ENCODE measurements around the gene ACAT2. TPM values are rescaled to one million over a fixed set of nuclear protein-coding genes. Genes with fewer than 3 reads are reported as not detected.
"Not testable (repeated sequence)": the region's sequence is repeated elsewhere in the genome, so short reads cannot be mapped to it uniquely, and the experiment has no call there.

Gene ACAT2
- total RNA-seq, 4 donors from 2014 or later, result 0.59 to 4.6 (median 2.4) TPM

- intact Hi-C loops (cut with DNase I; ENCODE audit: low total_unique reads) (no loop called here), in situ Hi-C loops (cut with MboI; ENCODE audit: low sequenced_read_pairs in 4 of 4) (loop anchor here in 2 of 4 donors (5.0 to 10.0 kb wide), 2 partner anchors 64 to 96 kb away; partner anchors contain the start of genes SOD2 (in 1 of the 2) and WTAP (in 1 of the 2))
- H3K4me3 ChIP-seq, result peak overlapping the region; percentile 65 to 95 (median 87)
- ATAC-seq (no peak), DNase-seq (no peak)
- peaks cover 38% of the 10 kb centered on the region in 2 donors for H3K4me1 ChIP-seq
- H3K27ac ChIP-seq, result peak overlapping the region; percentile 94 to 100 (median 96)
- TF ChIP-seq CTCF (IDR thresholded peaks at IDR 0.05 in 4 of 5, conservative IDR thresholded peaks at IDR 0.05 in 1 of 5) (no peak), POLR2A (IDR thresholded peaks at IDR 0.05) (no peak)
- H3K36me3 ChIP-seq, result peaks cover 0 to 45% of the 10 kb centered on the region in 2 donors
- no peaks in the 10 kb centered on the region for H3K9me3 ChIP-seq
- H3K27me3 ChIP-seq, result no peaks in the 10 kb centered on the region
Measured at GRCh38 chr6:159790956-159791598, 29.2 kb downstream of the ACAT2 start.

- Histone ChIP-seq H3K4me1 (peaks cover 18 to 19% of the 10 kb centered on the region in 2 donors), H3K36me3 (peaks cover 0 to 60% of the 10 kb centered on the region in 2 donors)
- in situ Hi-C loops (cut with MboI; ENCODE audit: low sequenced_read_pairs in 4 of 4), result loop anchor here in 2 of 4 donors (5.0 to 10.0 kb wide), 2 partner anchors 68 to 100 kb away; partner anchors contain the start of genes SOD2 (in 1 of the 2) and WTAP (in 1 of the 2)
- ATAC-seq; intact Hi-C loops (cut with DNase I; ENCODE audit: low total_unique reads); H3K27ac ChIP-seq; DNase-seq; H3K9me3 ChIP-seq; H3K4me3 ChIP-seq; H3K27me3 ChIP-seq: not testable (repeated sequence)
Measured at GRCh38 chr6:159794976-159795375, 33.1 kb downstream of the ACAT2 start.

GRCh38 chr6:159797554-159797953 is 35.7 kb downstream of the ACAT2 start:
- H3K27me3 ChIP-seq, result no peaks in the 10 kb centered on the region
- no peaks in the 10 kb centered on the region for H3K9me3 ChIP-seq
- no peak overlapping the region for H3K4me3 ChIP-seq
- peaks cover 0 to 54% of the 10 kb centered on the region in 2 donors for H3K36me3 ChIP-seq
- intact Hi-C loops (cut with DNase I; ENCODE audit: low total_unique reads) (no loop called here), in situ Hi-C loops (cut with MboI; ENCODE audit: low sequenced_read_pairs in 4 of 4) (loop anchor here in 1 of 4 donors (10.0 kb wide), 1 partner anchor 103 kb away; the partner anchor contains the start of gene SOD2)
- ATAC-seq, result no peak
- no peak overlapping the region for H3K27ac ChIP-seq
- no peak for DNase-seq
- peaks cover under 1 to 2% of the 10 kb centered on the region in 2 donors for H3K4me1 ChIP-seq
- no peak for TF ChIP-seq CTCF (IDR thresholded peaks at IDR 0.05 in 4 of 5, conservative IDR thresholded peaks at IDR 0.05 in 1 of 5)
- no peak for TF ChIP-seq POLR2A (IDR thresholded peaks at IDR 0.05)

- TF ChIP-seq CTCF (IDR thresholded peaks at IDR 0.05 in 4 of 5, conservative IDR thresholded peaks at IDR 0.05 in 1 of 5) (no peak), POLR2A (IDR thresholded peaks at IDR 0.05) (no peak)
- Histone ChIP-seq H3K36me3 (peaks cover 0 to 34% of the 10 kb centered on the region in 2 donors), H3K27ac (no peak within 1 kb of the TSS), H3K9me3 (no peaks in the 10 kb centered on the region), H3K27me3 (no peaks in the 10 kb centered on the region), H3K4me1 (no peaks in the 10 kb centered on the region), H3K4me3 (no peak within 1 kb of the TSS)
- ATAC-seq, result no peak
- DNase-seq, result no peak
- intact Hi-C loops (cut with DNase I; ENCODE audit: low total_unique reads) (no loop called here), in situ Hi-C loops (cut with MboI; ENCODE audit: low sequenced_read_pairs in 4 of 4) (no loop called here)
Measured at GRCh38 chr6:159800141-159800865, 38.5 kb downstream of the ACAT2 start, which contains the start of gene PNLDC1. PNLDC1 (plus strand) TSS chr6:159800276; CDS start chr6:159800308, 32 bp downstream.

GRCh38 chr6:159801935-159802334 is 40.1 kb downstream of the ACAT2 start:
- in situ Hi-C loops (cut with MboI; ENCODE audit: low sequenced_read_pairs in 4 of 4), result no loop called here
- intact Hi-C loops (cut with DNase I; ENCODE audit: low total_unique reads), result no loop called here
- no peaks in the 10 kb centered on the region for H3K27me3 ChIP-seq
- H3K36me3 ChIP-seq, result peaks cover 0 to 27% of the 10 kb centered on the region in 2 donors
- H3K9me3 ChIP-seq, result no peaks in the 10 kb centered on the region
- TF ChIP-seq POLR2A (IDR thresholded peaks at IDR 0.05) (no peak), CTCF (IDR thresholded peaks at IDR 0.05 in 4 of 5, conservative IDR thresholded peaks at IDR 0.05 in 1 of 5) (no peak)
- DNase-seq (no peak), ATAC-seq (no peak)
- no peaks in the 10 kb centered on the region for H3K4me1 ChIP-seq
- H3K27ac ChIP-seq, result no peak overlapping the region
- H3K4me3 ChIP-seq, result no peak overlapping the region
